GM13976 (cell line): ENCODE results near the gene PRSS2.

ENCODE experiments used
- DNase-seq: peaks from one replicate; pipeline ENCODE4 v3.0.0; 2012; ENCODE audit warnings: low spot score
- in situ Hi-C: fragments of 300-500 bp; cut with MboI; formaldehyde crosslinking; loops from one replicate; pipeline ENCODE4 v1.12.0; 2022; ENCODE audit warnings: low sequenced_read_pairs, mixed read lengths, inconsistent platforms; ENCODE audit not compliant: unreplicated experiment
- TF ChIP-seq, protein P1 (sequence below): IDR thresholded peaks from 2 replicates; pipeline ENCODE4 v1.5.1; 2012; ENCODE audit warnings: borderline replicate concordance, mild to moderate bottlenecking; ENCODE audit not compliant: insufficient read depth; ENCODE audit errors: extremely low read depth, missing control alignments, control extremely low read depth

The PRSS2 gene

DNA sequence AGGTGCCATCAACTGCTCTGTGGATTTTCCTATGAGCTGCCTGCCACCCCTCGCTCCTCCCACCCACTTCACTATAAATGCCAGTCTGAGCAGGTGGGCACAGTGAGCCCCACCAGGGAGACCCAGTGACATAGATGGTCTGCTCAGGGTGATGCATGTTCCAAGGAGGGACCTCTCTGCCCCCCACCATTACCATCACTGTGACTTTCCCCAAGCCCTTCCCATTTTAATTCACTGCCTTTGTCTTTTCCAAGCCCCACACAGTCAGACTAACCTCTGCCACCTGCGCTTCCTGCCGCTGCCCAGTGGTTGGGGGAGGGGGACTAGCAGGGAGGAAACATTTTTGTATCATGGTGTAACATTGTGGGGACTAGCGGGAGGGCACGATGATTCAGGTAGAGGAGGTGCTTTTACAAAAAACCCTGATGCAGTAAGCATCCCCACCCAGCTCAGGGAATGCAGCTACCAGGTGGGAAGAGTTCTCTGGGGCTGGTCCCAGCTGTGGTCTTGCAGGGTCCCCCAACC lies 24.6 kb downstream of the PRSS2 start:
- TF ChIP-seq, protein P1, sequence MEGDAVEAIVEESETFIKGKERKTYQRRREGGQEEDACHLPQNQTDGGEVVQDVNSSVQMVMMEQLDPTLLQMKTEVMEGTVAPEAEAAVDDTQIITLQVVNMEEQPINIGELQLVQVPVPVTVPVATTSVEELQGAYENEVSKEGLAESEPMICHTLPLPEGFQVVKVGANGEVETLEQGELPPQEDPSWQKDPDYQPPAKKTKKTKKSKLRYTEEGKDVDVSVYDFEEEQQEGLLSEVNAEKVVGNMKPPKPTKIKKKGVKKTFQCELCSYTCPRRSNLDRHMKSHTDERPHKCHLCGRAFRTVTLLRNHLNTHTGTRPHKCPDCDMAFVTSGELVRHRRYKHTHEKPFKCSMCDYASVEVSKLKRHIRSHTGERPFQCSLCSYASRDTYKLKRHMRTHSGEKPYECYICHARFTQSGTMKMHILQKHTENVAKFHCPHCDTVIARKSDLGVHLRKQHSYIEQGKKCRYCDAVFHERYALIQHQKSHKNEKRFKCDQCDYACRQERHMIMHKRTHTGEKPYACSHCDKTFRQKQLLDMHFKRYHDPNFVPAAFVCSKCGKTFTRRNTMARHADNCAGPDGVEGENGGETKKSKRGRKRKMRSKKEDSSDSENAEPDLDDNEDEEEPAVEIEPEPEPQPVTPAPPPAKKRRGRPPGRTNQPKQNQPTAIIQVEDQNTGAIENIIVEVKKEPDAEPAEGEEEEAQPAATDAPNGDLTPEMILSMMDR = no peak
- in situ Hi-C loops = no loop called here
- DNase-seq = no peak

DNA sequence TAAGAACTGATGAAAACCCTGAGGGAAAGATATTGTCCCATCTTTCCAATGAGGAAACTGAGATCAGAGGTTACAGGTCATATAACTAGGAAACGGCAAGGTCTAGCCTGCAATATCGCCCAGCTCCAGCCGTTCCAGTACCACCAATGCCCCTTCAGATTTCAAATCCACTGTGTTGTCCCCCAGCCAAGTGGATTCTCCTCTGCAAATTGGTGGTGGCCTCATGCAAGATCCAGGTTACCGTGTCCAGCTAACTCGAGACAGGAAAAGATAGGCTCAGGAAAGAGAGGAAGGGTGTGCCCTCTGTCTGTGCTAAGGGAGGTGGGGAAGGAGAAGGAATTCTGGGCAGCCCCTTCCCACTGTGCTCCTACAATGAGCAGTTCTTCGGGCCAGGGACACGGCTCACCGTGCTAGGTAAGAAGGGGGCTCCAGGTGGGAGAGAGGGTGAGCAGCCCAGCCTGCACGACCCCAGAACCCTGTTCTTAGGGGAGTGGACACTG lies 25.3 kb downstream of the PRSS2 start:
- in situ Hi-C loops = no loop called here
- TF ChIP-seq, protein P1 = no peak
- no peak for DNase-seq

DNA sequence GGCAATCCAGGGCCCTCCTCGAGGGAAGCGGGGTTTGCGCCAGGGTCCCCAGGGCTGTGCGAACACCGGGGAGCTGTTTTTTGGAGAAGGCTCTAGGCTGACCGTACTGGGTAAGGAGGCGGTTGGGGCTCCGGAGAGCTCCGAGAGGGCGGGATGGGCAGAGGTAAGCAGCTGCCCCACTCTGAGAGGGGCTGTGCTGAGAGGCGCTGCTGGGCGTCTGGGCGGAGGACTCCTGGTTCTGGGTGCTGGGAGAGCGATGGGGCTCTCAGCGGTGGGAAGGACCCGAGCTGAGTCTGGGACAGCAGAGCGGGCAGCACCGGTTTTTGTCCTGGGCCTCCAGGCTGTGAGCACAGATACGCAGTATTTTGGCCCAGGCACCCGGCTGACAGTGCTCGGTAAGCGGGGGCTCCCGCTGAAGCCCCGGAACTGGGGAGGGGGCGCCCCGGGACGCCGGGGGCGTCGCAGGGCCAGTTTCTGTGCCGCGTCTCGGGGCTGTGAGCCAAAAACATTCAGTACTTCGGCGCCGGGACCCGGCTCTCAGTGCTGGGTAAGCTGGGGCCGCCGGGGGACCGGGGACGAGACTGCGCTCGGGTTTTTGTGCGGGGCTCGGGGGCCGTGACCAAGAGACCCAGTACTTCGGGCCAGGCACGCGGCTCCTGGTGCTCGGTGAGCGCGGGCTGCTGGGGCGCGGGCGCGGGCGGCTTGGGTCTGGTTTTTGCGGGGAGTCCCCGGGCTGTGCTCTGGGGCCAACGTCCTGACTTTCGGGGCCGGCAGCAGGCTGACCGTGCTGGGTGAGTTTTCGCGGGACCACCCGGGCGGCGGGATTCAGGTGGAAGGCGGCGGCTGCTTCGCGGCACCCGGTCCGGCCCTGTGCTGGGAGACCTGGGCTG lies 26.0 kb downstream of the PRSS2 start:
- in situ Hi-C loops = no loop called here
- peak; percentile 54 for DNase-seq
- TF ChIP-seq, protein P1 = no peak

DNA sequence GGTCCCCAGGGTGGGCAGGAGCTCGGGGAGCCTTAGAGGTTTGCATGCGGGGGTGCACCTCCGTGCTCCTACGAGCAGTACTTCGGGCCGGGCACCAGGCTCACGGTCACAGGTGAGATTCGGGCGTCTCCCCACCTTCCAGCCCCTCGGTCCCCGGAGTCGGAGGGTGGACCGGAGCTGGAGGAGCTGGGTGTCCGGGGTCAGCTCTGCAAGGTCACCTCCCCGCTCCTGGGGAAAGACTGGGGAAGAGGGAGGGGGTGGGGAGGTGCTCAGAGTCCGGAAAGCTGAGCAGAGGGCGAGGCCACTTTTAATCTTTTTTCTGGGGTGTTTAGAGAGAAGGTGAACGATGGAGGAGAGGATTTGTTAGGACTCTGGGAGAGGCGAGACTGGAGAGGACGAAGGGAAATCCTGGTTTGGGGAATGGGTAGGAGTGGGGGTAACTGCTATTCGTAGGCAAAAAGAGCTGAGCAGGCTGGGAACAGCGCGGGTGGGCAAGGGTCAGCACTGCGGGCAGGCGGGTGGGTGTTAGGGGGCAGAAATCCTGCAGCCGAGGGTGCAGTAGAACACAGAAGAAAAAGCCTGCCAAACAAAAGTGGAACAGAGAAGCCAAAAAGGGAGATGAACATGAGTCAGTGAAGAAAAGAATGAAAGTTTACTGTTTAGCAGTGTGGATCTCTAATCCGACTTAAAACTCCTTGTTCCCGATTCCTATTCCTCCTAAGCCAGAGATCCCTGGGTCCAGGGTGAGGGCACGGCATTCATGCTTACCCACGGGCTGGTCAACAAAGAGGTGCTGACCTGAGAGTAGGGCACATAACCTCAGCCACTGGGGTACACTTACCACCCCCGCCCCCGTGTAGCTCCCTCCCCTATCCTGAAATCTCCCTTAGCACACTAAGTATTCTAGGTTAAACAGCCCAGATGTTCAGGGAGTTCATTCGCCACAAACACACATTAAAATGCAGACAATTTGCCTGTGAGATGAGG lies 26.9 kb downstream of the PRSS2 start:
- TF ChIP-seq, protein P1 = no peak
- in situ Hi-C loops = no loop called here
- DNase-seq = no peak

DNA sequence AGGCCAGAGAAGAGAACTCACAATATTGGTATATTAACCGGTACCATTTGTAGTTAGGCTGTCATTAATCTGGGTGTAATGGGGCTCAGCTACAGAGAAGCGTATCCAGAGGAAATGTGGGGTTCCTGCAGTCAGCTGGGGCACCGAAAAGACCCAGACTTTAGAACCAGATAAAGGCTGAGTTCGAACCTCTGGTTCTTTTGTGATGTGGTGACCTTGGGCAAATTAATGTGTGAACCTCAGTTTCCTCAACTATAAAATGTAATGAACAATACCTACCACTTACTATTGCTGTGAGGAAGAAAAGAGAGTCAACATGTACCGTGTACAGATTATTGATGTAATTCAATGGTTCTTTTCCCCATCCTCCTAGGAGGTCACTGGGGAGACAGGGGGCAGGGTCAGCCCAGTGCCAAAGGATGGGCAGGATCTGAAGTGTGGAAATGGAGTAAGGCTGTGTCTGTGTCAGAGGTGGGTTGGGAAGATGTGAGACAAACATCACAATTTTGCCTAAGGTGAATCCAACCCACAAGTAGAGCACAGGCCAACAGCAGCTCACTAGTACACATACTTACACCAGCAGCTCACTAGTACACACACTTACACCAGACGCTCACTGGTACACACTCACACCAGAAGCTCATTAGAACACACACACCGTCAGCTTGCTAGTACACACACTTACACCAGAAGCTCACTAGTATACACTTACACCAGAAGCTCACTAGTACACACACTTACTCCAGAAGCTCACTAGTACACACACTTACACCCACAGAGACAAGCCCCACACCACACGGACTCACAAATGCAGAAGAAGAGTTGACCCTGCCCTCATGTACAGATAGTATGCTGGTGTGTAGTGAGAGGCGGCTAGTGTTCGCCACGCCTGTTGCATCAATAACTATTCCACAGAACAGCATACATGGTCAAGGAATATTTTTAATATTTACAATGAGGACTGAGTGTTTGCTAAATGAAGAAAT lies 28.0 kb downstream of the PRSS2 start:
- TF ChIP-seq, protein P1 = no peak
- no peak for DNase-seq
- in situ Hi-C loops = no loop called here
